Prostate gland (tissue), 2 donors: ENCODE results near the gene ELFN1. TPM values are rescaled to one million over a fixed set of nuclear protein-coding genes. Genes with fewer than 3 reads are reported as not detected.

ENCODE experiments used
- DNase-seq: peaks from one replicate; pipeline ENCODE4 v3.0.0-alpha.2; 2019; ENCODE audit warnings: low spot score
- H3K27ac ChIP-seq, 2 donors: fragments of 200-600 bp; sonication (generic); 2 replicates each; pipeline ENCODE4 v1.5.1; 2017 to 2019
- H3K27me3 ChIP-seq: fragments of 200-600 bp; sonication (generic); replicated peaks from 2 replicates; pipeline ENCODE4 v1.5.1; 2019; ENCODE audit not compliant: insufficient read depth
- H3K36me3 ChIP-seq, 2 donors: fragments of 200-600 bp; sonication (generic); 1 replicate in 1 of 2; 2 replicates in 1 of 2; pipeline versions ENCODE4 v1.5.1 to v1.8.1; 2017 to 2019
- H3K4me1 ChIP-seq: fragments of 200-600 bp; sonication (generic); replicated peaks from 2 replicates; pipeline ENCODE4 v1.5.1; 2019
- H3K4me3 ChIP-seq, 2 donors: fragments of 200-600 bp; sonication (generic); 2 replicates each; pipeline ENCODE4 v1.5.1; 2017 to 2019
- H3K9me3 ChIP-seq: fragments of 200-600 bp; sonication (generic); 2 replicates; pipeline ENCODE4 v1.5.1; 2017
- CTCF ChIP-seq, 4 experiments: fragments of 200-600 bp in 2 of 4; fragments of 450-650 bp in 2 of 4; sonication (generic) in 2 of 4; IDR thresholded peaks; 1 replicate in 3 of 4; 2 replicates in 1 of 4; pipeline ENCODE4 v1.5.1; 2016 to 2019; ENCODE audit warnings: antibody characterized with exemption in 4 of 4, mild to moderate bottlenecking in 2 of 4, moderate library complexity in 2 of 4
- POLR2A ChIP-seq: fragments of 450-650 bp; IDR thresholded peaks from one replicate; pipeline ENCODE4 v1.6.1; 2016; ENCODE audit warnings: antibody characterized with exemption, mild to moderate bottlenecking
- POLR2AphosphoS5 ChIP-seq: sonication (generic); formaldehyde crosslinking; IDR thresholded peaks from one replicate; pipeline ENCODE4 v1.6.1; 2017; ENCODE audit warnings: antibody characterized with exemption
- WGBS: methylation state at CpG from one replicate; pipeline ENCODE4 v1.1.5; 2018; 5-methylcytosine and 5-hydroxymethylcytosine counted together
- intact Hi-C: fragments of 100-400 bp; cut with DNase I; formaldehyde crosslinking; loops from one replicate; pipeline ENCODE4 v1.14.2; 2022
- total RNA-seq, 2 donors: library from RNA; depleted of rRNA; stranded (reverse); fragments of >200 nt; gene quantifications; one replicate each; pipeline ENCODE4 v1.1.0, GENCODE V29; 2016

Gene ELFN1
- total RNA-seq, 2 donors from 2014 or later: 2.0 to 3.0 TPM

GRCh38 chr7:1693419-1693990 lies 23.4 kb downstream of the ELFN1 start:
- Histone ChIP-seq H3K4me1 (no peaks in the 10 kb centered on the region), H3K9me3 (no peaks in the 10 kb centered on the region), H3K4me3 (no peak overlapping the region), H3K36me3 (no peaks in the 10 kb centered on the region), H3K27me3 (no peaks in the 10 kb centered on the region), H3K27ac (no peak overlapping the region)
- no peak for DNase-seq
- 81% methylated on average over 24 of the region's 25 CpGs for WGBS
- TF ChIP-seq POLR2AphosphoS5: no peak
- TF ChIP-seq POLR2A: no peak
- TF ChIP-seq CTCF (IDR thresholded peaks at IDR 0.05): no peak
- intact Hi-C loops: no loop called here

- Histone ChIP-seq H3K27ac (no peak overlapping the region), H3K4me3 (no peak overlapping the region), H3K9me3 (no peaks in the 10 kb centered on the region), H3K27me3 (no peaks in the 10 kb centered on the region), H3K4me1 (no peaks in the 10 kb centered on the region), H3K36me3 (no peaks in the 10 kb centered on the region)
- TF ChIP-seq POLR2AphosphoS5: no peak
- no peak for TF ChIP-seq CTCF (IDR thresholded peaks at IDR 0.05)
- no peak for TF ChIP-seq POLR2A
- 80% methylated on average over 14 of the region's 16 CpGs for WGBS
- intact Hi-C loops: no loop called here
- DNase-seq: no peak
Measured at GRCh38 chr7:1693991-1694524, 24.0 kb downstream of the ELFN1 start.

- intact Hi-C loops: no loop called here
- 88% methylated on average over 29 of the region's 31 CpGs for WGBS
- no peak for DNase-seq
- Histone ChIP-seq H3K4me1 (no peaks in the 10 kb centered on the region), H3K27ac (no peak overlapping the region), H3K9me3 (no peaks in the 10 kb centered on the region), H3K36me3 (no peaks in the 10 kb centered on the region), H3K27me3 (no peaks in the 10 kb centered on the region), H3K4me3 (no peak overlapping the region)
- TF ChIP-seq POLR2A (no peak), POLR2AphosphoS5 (no peak)
Measured at GRCh38 chr7:1694611-1695511, 24.8 kb downstream of the ELFN1 start.

GRCh38 chr7:1695800-1696454 lies 25.9 kb downstream of the ELFN1 start:
- WGBS: 86% methylated on average over 11 of the region's 11 CpGs
- intact Hi-C loops: no loop called here
- Histone ChIP-seq H3K27me3 (no peaks in the 10 kb centered on the region), H3K36me3 (no peaks in the 10 kb centered on the region), H3K4me3 (no peak overlapping the region), H3K9me3 (no peaks in the 10 kb centered on the region), H3K4me1 (no peaks in the 10 kb centered on the region), H3K27ac (no peak overlapping the region)
- DNase-seq: no peak
- no peak for TF ChIP-seq CTCF (IDR thresholded peaks at IDR 0.05)
- no peak for TF ChIP-seq POLR2A
- no peak for TF ChIP-seq POLR2AphosphoS5
